ENCODE data around the gene UNK.

Gene UNK

DNA sequence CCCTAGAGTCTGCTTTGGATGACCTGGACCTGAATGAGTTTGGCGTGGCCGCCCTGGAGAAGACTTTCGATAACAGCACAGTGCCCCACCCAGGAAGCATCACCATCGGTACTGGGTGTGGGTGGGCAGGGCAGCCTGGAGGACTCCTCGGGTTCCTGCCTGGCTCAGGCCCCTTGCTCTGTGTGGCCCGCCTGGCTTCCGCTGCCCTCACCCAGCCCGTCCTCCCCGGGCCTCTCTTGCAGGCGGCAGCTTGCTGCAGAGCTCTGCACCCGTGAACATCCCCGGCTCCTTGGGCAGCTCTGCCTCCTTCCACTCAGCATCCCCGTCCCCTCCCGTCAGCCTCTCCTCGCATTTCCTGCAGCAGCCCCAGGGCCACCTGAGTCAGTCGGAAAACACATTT is 35.1 kb downstream of the UNK start:
- no peak for DNase-seq (ENCODE audit: low read depth in 1 of 2, low spot score in 1 of 2)

DNA sequence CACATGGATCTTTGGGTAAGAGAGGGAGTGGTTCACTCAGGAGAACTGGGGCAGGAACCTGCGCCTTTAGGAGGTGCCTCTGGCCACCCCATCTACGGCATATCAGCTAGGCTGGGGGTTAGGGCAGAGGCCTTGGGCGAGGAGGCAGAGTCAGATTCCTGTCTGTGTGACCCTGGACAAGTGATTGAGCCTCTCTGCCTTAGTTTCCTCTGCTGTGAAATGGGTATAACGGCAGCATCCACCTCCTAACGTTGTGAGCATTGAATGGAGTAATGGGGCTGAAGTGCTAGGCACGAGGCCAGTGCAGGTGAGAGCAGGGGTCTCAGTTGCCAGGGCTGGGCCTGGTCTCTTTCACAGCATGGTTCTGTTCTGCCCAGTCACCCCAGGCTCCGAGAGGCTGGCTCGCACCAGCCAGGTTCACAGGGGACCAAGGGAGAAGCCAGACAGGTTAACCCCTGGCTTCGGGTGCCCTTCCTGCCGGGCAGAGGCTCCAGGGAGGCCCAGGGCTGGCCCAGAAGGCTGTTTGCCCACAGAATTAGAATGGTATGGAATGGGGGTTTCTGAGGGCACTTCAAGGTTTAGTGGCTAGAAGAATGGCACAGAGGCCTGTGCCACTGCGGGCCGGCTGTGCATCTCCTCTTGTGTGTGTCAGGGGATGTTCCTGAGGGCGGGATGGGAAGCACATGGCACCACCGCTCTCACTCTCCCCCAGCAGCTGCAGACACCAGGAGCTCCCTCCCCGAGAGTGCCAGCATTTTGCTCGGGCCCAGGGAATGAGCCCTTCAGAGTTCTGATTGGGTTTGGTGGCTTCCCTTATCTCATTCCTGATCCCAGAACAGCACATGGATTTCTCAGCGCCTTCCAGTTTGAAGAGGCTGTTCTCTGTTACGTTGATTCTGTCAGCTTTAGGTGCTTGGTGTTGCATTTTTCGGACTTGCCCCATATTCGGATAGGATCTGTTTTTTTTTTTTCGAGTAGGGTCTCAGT is 35.8 kb downstream of the UNK start:
- no peak for DNase-seq (ENCODE audit: low read depth in 1 of 2, low spot score in 1 of 2)

DNA sequence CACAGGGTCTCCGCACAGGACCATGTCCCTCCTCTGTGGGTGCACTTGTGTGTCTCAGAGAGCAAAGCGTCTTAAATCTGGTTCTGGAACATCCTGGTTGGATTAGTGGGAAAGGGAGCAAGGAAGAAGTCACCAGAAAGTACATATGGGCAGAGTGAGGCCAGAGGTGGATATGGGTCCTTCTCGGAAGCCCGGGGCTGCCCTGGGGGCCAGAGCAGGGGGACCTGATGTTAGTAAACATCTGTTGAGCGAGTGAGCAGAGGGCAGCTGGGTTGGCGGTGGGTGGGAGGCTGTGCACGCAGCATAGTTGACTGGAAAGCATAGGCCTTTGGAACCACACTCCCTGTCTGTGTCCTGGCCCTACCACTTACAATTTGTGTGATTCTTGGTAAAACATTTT is 36.9 kb downstream of the UNK start:
- no peak for DNase-seq (ENCODE audit: low read depth in 1 of 2, low spot score in 1 of 2)

DNA sequence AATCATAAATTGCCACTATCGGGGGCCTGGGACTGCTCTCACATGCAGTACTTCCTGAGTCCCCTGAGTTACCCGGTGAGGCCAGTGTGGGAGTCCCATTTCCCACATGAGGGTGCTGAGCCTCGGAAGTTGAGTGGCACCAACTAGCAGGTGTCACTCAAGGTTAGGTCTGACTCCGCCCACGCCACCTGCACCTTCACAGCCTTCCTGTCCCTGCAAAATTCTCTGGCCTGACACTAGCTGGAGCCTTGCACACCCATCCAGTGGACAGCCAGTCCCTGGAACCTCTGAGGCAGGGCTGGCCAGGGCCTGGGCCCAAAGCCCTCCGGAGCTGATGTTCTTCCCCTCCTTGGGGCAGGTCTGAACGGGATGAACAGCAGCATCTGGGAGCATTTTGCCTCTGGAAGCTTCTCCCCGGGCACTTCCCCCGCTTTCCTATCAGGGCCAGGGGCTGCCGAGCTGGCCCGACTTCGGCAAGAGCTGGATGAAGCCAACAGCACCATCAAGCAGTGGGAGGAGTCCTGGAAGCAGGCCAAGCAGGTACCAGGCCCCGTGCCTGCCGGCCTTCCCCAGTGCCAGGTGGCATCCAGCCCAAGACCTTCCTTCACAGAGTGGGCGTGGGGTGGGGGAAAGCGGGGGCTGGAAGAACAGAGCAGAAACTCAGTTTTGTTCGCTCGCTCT is 37.7 kb downstream of the UNK start:
- no peak for DNase-seq (ENCODE audit: low read depth in 1 of 2, low spot score in 1 of 2)

DNA sequence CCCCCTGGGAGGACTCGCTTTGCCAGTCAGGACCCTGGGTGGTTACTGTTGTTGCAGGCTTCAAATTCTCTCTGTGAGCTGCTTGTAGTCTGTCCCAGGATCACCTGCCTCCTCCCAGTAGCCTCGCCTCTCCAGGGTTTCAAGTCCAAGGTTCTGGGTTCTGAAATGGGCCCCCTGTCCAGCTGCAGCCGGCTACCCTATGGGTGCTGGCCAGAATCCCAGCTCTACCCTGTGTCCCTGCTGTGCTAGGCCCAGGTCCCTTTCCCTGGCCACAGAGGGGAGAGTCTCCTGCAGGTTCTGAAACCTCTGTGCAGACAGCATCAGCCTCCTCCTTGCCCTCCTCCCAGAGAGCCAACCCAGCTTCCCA is 38.2 kb downstream of the UNK start:
- DNase-seq (ENCODE audit: low read depth in 1 of 2, low spot score in 1 of 2): no peak

- no peak for DNase-seq (ENCODE audit: low read depth in 1 of 2, low spot score in 1 of 2)
These were observed 38.8 kb downstream of the UNK start for GRCh38 chr17:75823257-75824041.

GRCh38 chr17:75824050-75824552 is 39.5 kb downstream of the UNK start:
- no peak for DNase-seq (ENCODE audit: low read depth in 1 of 2, low spot score in 1 of 2)

GRCh38 chr17:75824666-75825065 is 40.1 kb downstream of the UNK start:
- no peak for DNase-seq (ENCODE audit: low read depth in 1 of 2, low spot score in 1 of 2)

- no peak for DNase-seq (ENCODE audit: low read depth in 1 of 2, low spot score in 1 of 2)
These were observed 40.5 kb downstream of the UNK start for GRCh38 chr17:75825149-75825552.

DNA sequence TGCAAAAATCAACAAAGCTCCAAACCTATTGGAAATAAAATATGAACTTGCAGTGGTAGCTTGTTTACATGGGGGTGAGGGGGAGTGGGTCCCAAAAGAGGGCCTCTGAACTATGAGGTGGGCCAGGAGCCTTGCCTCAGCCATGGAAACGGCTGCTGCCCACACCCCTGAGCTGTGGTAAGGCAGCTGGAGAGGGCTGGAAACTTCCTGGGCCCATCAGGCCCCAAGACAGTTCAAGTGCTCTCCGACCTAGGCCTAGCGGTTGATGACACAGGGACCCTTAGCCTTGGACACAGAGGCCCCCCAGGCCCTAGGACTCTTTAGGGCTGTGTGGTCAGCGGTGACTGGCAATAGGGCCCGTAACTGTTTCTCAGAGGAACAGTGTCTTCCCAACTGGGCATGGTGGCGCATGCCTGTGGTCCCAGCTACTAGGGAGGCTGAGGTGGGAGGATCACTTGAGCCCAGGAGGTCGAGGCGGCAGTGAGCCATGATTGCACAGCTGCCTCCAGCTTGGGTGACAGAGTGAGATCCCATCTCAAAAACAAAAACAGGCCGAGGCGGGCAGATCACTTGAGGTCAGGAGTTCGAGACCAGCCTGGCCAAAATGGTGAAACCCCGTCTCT is 41.3 kb downstream of the UNK start:
- DNase-seq (ENCODE audit: low read depth in 1 of 2, low spot score in 1 of 2): no peak

GRCh38 chr17:75826561-75827307 is 42.1 kb downstream of the UNK start:
- DNase-seq (ENCODE audit: low read depth in 1 of 2, low spot score in 1 of 2): no peak

DNA sequence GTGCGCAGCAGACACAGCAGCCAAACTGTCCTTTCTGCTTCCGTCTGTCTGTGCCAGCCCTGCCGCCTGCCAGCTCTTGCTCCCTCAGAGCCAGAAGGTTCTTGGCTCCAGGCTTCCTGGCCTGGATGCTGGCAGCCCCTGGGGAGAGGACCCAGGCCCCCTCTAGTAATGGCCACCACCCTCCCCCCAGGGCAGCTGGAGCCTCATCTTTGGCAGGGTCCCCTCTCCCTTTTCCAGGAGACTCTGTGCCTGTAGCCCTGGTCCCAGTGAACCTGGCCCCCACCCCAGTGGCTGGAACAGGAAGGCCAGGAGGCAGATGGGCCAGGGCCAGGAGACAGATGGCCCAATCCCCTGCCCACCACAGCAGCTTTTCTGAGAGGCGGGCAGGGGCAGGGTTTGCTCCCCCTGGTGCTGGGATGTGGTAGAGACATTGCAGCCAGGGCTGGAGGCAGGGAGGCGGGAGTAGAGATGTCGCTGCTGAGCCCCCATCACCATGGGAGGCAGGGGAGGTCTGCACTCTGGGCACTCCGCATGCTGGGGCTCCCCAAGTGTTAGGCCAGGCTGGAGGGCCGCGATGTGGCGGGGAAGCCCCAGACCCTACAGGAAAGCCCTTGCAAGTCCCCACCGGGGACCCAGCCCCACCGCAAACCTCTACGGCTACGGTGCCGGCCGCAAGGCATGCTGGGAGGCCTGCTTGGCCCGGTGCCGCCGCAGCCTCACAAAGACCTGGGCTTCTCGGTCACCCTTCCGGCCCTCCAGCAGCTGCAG is 42.9 kb downstream of the UNK start:
- peak; percentile 39 to 49 for DNase-seq (ENCODE audit: low read depth in 1 of 2, low spot score in 1 of 2)

DNA sequence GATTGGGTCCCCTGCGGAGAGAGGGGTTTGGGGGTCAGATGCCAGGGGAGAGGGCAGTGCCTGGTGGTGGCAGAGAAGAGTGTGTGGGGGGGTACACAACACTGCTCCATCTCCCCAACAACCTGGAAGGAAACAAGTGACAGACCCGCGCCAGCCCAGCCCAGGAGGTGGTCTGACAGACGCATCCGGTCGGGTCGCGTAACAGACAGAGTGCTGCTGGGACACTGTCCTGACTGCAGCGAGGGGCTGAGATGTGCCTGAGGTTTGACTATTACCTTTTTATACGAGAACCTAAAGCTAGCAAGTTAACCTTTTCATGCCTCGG is 43.4 kb downstream of the UNK start:
- no peak for DNase-seq (ENCODE audit: low read depth in 1 of 2, low spot score in 1 of 2)

DNA sequence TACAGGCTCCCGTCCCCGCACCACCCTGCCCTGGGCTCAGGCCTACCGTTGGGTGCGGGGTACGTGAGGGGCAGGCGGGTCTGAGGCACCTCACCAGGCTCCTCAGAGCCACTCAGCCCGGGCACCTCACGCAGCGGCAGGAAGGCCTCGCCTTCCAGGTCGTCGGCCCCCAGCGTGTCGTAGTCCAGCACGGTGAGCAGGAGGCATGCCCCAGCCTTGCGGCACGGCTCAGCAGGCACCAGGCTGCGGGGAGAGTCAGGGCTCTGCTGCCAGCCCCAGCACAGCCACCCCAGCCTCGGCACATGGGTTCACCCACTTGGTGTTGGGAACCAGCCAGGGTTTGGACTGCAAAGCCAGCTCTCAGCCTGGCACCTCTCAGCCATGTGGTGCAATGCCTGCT is 44.1 kb downstream of the UNK start:
- DNase-seq (ENCODE audit: low read depth in 1 of 2, low spot score in 1 of 2): no peak

DNA sequence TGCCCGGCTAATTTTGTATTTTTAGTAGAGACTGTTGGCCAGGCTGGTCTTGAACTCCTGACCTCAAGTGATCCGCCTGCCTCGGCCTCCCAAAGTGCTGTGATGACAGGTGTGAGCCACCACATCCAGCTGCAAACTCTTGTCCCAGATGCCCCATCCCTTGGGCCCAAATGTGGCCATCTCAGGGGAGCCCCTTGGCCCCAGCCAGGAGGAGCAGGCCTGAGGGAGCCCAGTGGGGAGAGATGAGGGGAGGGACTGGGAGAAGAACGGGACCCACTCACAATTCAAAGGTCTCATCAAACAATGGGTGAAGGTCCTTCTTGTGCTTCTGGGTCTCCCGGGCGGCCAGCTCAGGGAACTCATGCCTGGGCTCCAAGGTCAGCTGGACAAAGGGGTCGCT is 45.1 kb downstream of the UNK start:
- no peak for DNase-seq (ENCODE audit: low read depth in 1 of 2, low spot score in 1 of 2)

DNA sequence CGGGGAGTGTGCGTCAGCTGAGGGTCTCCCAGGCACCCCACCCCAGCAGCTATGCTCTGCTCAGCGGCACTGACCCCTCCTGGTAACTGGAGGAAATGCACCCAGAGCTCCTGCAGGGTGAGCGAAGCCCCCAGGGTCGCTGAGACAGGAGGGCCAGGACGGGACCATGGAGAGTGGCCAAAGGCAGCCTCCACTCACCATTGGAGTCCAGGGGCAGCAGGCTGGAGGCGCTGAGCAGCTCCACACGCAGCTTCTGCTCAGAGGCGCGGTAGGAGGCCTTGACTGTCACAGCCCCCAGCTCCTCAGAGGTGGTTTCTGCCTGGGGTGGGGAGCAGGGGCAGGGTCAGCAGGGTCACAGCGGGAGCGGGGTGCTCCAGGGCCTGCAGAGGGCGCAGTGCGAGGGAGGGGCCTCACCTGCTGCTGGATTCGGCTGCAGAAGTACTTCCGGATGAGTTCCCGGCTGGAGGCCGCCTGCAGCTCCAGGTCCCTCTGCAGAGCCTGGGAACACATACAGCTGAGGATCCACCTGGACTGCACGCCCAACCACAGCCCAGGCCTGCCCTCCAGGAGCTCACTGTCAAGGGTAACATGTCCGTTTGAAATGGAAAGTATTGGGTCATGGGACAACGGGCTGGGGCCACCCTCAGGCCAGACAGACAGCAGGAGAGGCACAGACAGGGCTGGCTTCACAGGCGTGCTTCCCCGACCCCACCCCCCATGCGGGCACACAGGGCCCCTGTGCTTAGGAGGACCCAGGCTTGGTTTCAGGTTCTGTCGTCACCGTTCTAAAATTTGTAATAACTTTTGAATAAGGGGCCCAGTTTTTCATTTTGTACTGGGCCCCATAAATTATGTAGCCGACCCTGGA is 45.8 kb downstream of the UNK start:
- DNase-seq (ENCODE audit: low read depth in 1 of 2, low spot score in 1 of 2): no peak

DNA sequence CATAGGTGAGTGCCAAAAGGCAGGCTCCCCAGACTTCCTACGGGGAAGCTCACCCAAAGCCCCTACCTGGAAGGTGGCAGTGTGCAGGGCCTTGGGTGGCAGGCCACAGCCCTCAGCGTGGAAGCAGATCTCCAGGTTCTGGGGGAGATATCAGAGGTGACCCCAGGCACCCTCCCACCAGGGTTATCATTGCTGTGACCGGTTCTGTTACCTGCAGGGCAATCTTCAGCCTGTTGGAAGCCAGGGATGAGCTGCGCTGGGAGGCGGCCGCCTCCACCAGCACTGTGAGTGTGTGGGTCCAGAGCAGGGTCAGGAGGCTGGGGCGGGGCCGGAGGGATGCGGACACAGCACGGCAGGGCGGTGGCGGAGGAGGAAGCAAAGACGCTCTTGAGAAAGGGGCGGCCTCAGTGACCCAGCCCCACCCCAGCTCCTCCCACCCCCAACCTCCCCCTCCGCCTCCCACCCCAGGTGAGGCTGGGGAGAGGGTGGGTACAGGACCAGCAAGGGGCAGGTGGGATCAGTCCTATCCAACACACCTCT is 46.5 kb downstream of the UNK start:
- no peak for DNase-seq (ENCODE audit: low read depth in 1 of 2, low spot score in 1 of 2)

DNA sequence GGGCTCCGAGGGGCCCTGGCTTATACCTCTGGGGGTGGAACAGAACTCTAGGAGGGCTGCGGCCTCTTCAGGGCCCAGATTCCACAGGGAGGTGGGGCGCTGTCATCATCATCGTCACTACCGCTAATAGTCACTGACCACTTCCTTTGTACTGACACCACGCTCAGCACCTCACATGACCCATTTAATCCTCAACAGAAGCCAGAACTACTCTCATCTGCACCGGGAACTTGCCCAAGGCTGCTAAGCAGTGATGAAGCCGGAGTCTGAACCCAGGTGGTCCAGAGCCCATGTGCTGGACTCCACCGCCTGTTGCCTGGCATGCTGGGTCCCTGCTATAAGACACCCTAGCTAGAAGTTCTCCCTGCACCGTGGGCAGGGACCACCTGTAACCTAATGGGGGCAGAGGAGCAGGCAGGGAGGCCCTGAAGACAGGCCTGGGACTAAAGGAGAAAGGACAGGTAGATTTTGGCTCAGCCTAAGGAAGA is 47.6 kb downstream of the UNK start:
- DNase-seq (ENCODE audit: low read depth in 1 of 2, low spot score in 1 of 2): no peak
